ENCODE measurements around the gene TMEM59L. TPM values are rescaled to one million over a fixed set of nuclear protein-coding genes. Genes with fewer than 3 reads are reported as not detected.
"Not testable (repeated sequence)": the region's sequence is repeated elsewhere in the genome, so short reads cannot be mapped to it uniquely, and the experiment has no call there.

TMEM59L gene
- total RNA-seq, 1 donor from 2014 or later: 0.11 TPM

DNA sequence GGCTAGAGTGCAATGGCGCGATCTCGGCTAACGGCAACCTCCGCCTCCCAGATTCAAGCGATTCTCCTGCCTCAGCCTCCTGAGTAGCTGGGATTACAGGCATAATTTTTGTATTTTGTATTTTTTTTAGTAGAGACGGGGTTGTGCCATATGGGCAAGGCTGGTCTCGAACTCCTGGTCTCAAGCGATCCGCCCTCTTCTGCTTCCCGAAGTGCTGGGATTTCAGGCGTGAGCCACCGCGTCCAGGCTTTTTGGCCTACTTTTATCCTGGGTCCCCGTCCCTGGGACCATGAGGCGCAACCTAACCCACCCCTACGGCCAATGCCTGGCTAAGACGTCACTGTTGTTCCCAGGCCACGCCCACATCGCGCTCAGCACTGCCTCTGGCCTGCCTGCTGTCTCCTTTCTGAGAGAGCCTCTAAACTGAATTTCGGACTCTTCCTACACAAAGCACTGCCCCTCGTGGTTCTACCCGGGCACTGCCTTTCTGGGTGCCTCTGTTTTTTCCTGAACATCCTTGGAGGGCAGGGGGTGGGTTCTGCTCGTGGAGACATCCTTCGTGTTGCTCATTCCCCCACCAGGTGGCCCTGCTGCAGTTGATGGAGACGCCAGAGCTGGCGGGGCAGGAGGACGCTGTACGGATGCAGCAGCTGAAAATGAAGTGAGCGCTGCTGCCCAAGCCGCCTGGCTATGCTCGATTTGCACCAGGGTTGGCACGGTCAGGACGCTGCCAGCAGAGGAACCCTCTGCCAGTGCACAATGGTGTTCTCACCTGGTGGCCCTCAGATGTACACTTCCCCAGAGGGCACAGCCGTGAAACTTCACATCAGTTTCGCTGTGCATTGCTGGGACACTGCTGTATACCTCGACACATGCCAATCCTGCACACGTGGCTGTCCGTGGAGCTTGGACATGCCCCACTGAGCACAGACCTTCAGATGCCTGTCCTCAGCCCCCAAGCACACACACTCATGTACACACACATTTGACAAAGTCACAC is 22.1 kb upstream of the TMEM59L start:
- peaks cover 7% of the 10 kb centered on the region for H4K20me1 ChIP-seq (ENCODE audit: low read depth)
- peak overlapping the region; percentile 66 for H3K27ac ChIP-seq
- peaks cover 20% of the 10 kb centered on the region for H3K27me3 Mint-ChIP-seq (ENCODE audit: insufficient read depth, low read depth)
- H3K4me1 Mint-ChIP-seq: peaks cover 30% of the 10 kb centered on the region
- H3K4me1 ChIP-seq: peaks cover 18% of the 10 kb centered on the region
- H3K27ac Mint-ChIP-seq: peak overlapping the region; percentile 71
- peak overlapping the region; percentile 3 for H2AFZ ChIP-seq (replicated peaks)
- H3K9me3 ChIP-seq (ENCODE audit: low read depth): no peaks in the 10 kb centered on the region
- H3K9ac ChIP-seq: no peak overlapping the region
- H3K9me3 Mint-ChIP-seq: peaks cover 3% of the 10 kb centered on the region
- peaks cover 19% of the 10 kb centered on the region for H3K27me3 ChIP-seq
- peaks cover 2% of the 10 kb centered on the region for H3K36me3 Mint-ChIP-seq
- peak overlapping the region; percentile 87 for H3K4me2 ChIP-seq
- no peaks in the 10 kb centered on the region for H3K79me2 ChIP-seq (ENCODE audit: low read depth)
- peaks cover 55% of the 10 kb centered on the region for H3F3A ChIP-seq (ENCODE audit: low read depth)
- peak; percentile 70 for TF ChIP-seq CTCF (IDR thresholded peaks at IDR 0.05)
- no peak for TF ChIP-seq EZH2phosphoT487 (IDR thresholded peaks at IDR 0.05)
- TF ChIP-seq EZH2 (IDR thresholded peaks at IDR 0.05): peak; percentile 21
- H3K4me3 Mint-ChIP-seq: peak overlapping the region; percentile 88
- peak; percentile 98 for DNase-seq (ENCODE audit: low spot score)
- peak overlapping the region; percentile 87 for H3K4me3 ChIP-seq
- no peaks in the 10 kb centered on the region for H3K36me3 ChIP-seq

- TF ChIP-seq CTCF (IDR thresholded peaks at IDR 0.05) (no peak), EZH2 (IDR thresholded peaks at IDR 0.05) (no peak), EZH2phosphoT487 (IDR thresholded peaks at IDR 0.05) (no peak)
- Histone ChIP-seq H3F3A (ENCODE audit: low read depth) (peaks cover 62% of the 10 kb centered on the region), H3K4me2 (no peak overlapping the region), H3K79me2 (ENCODE audit: low read depth) (no peaks in the 10 kb centered on the region), H3K4me1 (peaks cover 18% of the 10 kb centered on the region), H3K9ac (no peak overlapping the region), H4K20me1 (ENCODE audit: low read depth) (peaks cover 7% of the 10 kb centered on the region), H3K27ac (no peak overlapping the region), H3K36me3 (no peaks in the 10 kb centered on the region), H2AFZ (replicated peaks) (no peak overlapping the region), H3K27me3 (peaks cover 32% of the 10 kb centered on the region), H3K4me3 (no peak overlapping the region), H3K9me3 (ENCODE audit: low read depth) (no peaks in the 10 kb centered on the region)
- Mint-ChIP-seq H3K4me3 (peak overlapping the region; percentile 59), H3K4me1 (peaks cover 35% of the 10 kb centered on the region), H3K36me3 (peaks cover 2% of the 10 kb centered on the region), H3K9me3 (peaks cover 3% of the 10 kb centered on the region), H3K27ac (no peak overlapping the region), H3K27me3 (ENCODE audit: insufficient read depth, low read depth) (peaks cover 21% of the 10 kb centered on the region)
- DNase-seq (ENCODE audit: low spot score): no peak
Measured at GRCh38 chr19:18591735-18592385, 20.8 kb upstream of the TMEM59L start.

GRCh38 chr19:18592732-18593131 is 19.9 kb upstream of the TMEM59L start:
- H3K36me3 Mint-ChIP-seq; DNase-seq (ENCODE audit: low spot score); H3K4me2 ChIP-seq; H3K27ac Mint-ChIP-seq; H4K20me1 ChIP-seq (ENCODE audit: low read depth); H3K9ac ChIP-seq; H3K9me3 Mint-ChIP-seq; H3K27ac ChIP-seq; H3K4me3 Mint-ChIP-seq; H3K36me3 ChIP-seq; H3K4me3 ChIP-seq; H2AFZ ChIP-seq (replicated peaks); H3K9me3 ChIP-seq (ENCODE audit: low read depth); H3K79me2 ChIP-seq (ENCODE audit: low read depth): not testable (repeated sequence)
- H3K27me3 ChIP-seq: peaks cover 36% of the 10 kb centered on the region
- H3K4me1 ChIP-seq: peaks cover 21% of the 10 kb centered on the region
- peaks cover 61% of the 10 kb centered on the region for H3F3A ChIP-seq (ENCODE audit: low read depth)
- H3K4me1 Mint-ChIP-seq: peaks cover 36% of the 10 kb centered on the region
- peaks cover 19% of the 10 kb centered on the region for H3K27me3 Mint-ChIP-seq (ENCODE audit: insufficient read depth, low read depth)

Measured in neural progenitor cell (in vitro differentiated cells).